GM19438 (cell line): ENCODE data around the gene SLC22A23.

Experiments used
- ATAC-seq: cut with Tn5 transposase; IDR thresholded peaks from one replicate; pipeline ENCODE4 v1.9.1; 2021; ENCODE audit warnings: low read depth; ENCODE audit not compliant: unreplicated experiment

SLC22A23 gene

DNA sequence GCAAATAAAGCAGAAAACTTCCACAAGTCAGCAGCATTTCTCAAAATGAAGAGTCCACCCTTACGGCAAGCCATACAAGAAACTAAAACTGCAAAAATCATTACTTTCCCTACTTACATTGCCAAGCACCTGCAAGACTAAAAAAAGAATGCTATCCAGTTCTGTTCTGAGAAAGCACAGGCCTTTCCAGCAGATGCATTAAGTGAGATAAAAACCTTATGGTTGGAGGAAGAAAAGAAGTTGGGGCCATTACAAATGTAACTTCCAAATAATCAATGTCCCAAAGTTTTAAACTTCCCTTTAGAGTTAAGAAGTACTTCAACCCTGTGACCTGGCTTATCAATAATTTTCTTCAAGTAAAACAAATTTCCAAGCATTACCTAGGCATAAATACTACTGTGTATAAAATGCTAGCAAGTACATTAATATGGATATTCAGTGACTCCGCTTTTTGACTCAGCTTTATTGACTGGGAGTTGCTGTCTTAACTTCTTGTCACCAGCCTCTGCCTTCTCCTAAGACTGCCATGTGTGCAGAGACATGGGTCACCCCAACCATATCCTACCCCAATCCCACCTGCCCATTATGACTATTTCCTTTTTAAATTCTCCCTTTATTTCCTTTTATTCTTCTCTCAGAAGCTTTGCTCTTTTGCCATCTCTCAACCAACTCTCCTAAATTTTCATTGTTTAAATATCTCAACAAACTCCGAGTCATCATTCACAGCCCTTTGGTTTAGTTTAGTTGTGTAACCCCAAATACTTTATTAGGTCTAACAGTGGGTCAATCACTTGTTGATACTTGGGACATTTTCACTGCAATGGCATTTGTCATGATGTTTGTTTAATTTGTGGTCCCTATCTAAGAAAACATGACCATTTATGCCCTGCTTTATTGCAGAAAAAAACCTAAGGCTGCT is 49.7 kb downstream of the SLC22A23 start:
- ATAC-seq = no peak

DNA sequence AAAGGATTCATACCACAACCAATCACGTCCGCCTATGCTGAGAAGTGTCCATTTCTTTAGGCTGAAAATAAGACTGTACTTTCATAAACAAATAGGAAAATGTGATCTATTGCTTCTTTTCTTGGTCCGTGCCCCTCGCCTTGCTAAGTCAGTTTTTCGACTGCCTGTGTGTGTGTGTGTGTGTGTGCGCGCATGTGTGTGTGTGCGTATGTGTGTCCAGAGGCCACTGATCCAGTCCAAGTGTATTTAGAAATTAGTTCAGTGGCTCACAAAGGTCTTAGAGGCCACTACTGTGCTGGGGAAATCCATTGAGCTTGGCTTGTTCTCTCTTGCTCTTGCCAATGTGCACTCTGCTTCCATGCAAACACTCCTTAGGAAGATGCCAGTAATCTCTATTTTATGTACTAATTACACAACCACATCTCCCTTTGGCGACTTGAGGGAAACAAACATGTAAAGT is 50.5 kb downstream of the SLC22A23 start:
- ATAC-seq = no peak

DNA sequence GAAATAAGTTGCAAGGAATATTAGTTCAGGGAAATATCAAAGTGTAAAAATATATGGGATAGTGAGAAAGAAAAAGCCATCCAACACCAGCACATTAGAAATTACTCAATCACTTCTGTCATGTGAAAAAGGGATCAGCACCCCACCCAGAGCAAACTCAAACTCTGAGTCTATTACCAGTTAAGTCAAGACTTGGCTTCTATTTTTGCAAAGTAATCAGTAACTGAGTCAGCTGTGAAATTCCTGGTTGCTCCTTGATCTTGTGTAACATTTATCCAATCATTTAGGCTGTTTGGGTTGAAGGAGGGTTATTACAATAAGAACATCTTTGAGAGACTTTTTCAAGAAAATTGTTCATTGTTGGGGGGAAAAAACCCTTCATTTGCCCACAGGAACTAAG is 51.2 kb downstream of the SLC22A23 start:
- ATAC-seq = no peak

DNA sequence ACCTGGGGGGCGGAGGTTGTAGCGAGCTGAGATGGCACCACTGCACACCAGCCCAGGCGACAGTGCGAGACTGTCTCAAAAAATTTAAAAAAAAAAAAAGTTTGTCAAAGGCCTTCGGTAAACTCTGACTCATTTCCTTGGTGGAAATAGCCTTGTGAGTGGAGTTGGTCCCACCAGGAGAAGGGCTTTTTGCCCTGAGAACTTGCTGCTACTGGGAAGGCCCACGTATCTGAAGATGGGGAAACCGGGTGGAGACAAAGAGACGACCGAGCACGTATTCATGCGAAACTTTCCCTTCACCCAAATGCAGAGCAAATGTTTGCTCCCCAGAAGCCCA is 51.7 kb downstream of the SLC22A23 start:
- ATAC-seq = no peak

- no peak for ATAC-seq
Measured at GRCh38 chr6:3403238-3404173, 53.3 kb downstream of the SLC22A23 start.

DNA sequence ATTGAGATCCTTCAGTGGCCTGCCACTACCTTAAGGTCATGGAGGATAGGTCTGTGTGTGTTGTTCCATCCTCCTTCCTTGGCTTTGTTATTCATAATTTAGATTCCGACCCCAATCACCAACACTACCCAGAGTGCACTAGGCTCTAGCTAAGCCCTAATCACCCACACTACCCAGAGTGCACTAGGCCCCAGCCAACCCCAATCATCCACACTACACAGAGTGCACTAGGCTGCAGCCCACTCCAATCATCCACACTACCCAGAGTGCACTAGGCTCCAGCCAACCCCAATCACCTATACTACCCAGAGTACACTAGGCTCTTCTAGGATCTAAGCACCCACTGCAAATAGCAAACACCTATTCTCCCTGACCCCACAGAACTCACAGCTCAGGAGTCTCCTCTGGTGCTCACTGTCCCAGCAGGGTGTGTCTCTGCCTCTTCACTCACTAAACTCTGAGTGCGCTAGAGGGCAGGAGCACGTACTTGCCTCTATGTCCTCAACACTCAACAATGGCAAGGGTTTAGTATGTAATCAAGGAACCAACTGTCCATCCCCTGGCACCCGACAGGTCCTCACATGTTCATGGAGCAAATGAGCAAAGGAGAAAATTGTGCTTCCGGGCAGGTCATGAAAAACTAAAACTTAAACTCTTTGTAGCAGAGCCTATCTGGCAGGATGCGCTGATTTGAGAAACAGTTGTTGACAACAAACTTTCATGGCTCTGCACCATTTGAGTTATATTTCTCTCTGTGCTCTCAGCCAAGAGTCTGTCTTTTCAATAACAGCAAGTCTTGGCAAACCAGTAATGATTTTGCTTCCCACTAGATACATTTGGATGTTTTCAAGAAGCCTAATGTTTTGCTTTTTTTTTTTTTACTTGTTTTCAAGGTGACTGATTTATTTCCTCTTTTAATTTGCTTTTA is 54.3 kb downstream of the SLC22A23 start:
- ATAC-seq = no peak

DNA sequence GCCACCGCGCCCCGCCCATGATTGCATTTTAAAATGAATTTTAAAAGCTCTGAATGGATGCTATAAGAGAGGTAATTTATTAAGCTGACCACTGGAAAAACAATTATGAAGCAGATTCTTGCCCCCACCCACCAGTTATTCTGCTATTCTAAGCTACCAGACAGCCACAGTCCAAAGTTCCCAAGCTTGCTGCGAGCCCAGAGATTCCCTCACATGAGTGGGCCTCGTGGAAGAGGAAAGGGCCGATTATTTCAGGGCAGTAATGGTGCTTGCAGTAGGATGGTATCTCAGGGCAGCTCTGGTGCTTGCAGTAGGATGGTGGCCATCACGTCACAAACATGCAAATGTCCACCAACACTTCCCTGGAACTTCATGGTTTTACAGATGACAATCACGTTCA is 56.7 kb downstream of the SLC22A23 start:
- ATAC-seq = no peak

- no peak for ATAC-seq
Measured at GRCh38 chr6:3398755-3399696, 57.8 kb downstream of the SLC22A23 start.

GRCh38 chr6:3398165-3398562 is 58.7 kb downstream of the SLC22A23 start:
- ATAC-seq = no peak

- ATAC-seq = no peak
Measured at GRCh38 chr6:3397229-3398164, 59.4 kb downstream of the SLC22A23 start.

DNA sequence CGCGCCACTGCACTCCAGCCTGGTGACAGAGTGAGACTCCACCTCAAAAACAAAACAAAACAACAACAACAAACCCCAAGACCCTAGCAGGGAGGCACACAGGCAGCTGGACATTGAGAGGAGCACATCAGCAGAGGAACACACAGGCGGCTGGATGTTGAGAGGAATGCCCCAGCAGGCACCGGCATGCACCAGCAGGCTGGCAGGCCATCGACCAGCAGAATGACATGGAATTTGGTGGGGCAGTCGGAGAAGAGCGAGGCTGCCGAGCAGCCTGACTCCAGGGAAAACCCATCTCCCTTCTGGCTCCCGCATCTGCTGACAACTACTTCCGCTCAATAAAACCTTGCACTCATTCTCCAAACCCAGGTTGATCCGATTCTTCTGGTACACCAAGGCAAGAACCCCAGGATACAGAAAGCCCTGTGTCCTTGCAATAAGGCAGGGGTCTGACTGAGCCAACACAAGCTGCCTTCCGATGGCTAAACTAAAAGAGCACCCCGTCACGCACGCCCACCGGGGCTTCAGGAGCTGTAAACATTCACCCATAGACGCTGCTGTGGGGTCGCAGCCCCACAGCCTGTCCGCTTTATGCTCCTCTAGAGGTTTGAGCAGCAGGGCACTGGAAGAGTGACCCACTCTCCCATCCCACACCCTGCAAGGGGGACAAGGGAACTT is 60.2 kb downstream of the SLC22A23 start:
- ATAC-seq = no peak

- no peak for ATAC-seq
Measured at GRCh38 chr6:3394671-3395070, 62.2 kb downstream of the SLC22A23 start.

DNA sequence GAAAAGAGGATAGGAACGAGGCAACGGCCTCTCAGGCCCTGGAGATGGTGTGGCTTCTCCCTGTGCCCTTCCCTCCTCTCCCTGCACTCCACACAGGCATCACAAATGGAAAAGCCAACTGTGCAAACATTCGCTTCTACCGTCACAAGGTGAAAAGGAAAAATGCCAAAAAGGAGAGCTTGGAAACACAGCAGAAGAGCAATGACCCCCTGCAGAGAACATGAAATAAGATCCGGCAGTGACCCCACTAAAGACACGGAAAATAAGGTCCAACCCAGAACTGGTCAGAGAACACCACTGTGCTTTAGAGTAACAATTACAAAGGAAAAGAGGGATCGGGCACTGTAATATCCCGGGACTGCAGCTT is 63.0 kb downstream of the SLC22A23 start:
- no peak for ATAC-seq

GRCh38 chr6:3392930-3393835 is 63.7 kb downstream of the SLC22A23 start:
- ATAC-seq = no peak

DNA sequence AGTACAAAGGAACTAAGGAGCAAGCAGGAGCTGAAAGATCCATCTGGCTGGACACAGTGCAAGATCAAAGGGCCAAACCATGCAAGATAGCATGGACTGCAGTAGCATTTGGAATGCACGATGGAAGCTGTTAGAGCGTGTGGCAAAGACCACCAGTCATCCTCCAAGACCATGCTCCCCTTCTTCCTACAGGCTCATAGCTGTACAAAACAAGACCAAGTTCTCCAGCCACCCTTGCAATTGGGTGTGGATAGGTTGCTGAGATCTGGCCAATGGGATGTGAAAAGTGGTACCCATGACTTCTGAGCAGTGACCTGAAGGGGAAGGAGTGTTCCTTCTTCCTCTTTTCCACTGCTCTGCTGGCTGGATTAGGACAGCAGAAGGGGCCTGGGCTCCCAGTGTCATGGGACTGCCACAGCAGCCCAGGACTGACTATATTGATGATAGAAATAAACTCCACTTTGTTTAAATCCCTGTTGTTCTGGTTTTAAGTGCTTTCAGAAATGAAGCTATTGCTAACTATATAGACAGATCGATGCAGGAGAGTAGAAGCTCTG is 64.9 kb downstream of the SLC22A23 start:
- no peak for ATAC-seq

DNA sequence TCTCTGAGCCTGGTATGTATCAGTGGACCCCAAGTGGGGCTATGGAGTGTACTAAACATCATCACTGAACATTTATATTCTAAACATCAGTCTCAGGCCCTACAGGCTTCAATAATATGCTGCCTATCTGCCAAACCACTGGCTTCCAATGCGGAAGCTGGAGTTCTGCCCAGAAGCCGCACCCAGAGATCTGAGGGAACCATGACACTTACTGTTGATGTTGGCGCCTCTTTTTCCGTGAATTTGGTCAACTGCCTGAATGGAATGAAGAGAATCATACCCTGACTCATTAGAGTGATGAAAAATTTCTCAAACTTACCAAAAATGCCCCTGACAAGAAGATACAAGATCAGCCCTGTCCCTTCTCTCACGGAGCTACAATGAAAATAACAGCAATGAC is 66.2 kb downstream of the SLC22A23 start:
- ATAC-seq = no peak
